Ectodermal cell (in vitro differentiated cells): ENCODE measurements around the gene CABLES2.

ENCODE experiments used
- H3K27ac ChIP-seq: 2 replicates; pipeline ENCODE4 v1.7.0; 2013; ENCODE audit warnings: mild to moderate bottlenecking, low read depth, low read length; ENCODE audit not compliant: insufficient read depth, poor library complexity, severe bottlenecking
- H3K27me3 ChIP-seq: 2 replicates; pipeline ENCODE4 v1.7.0; 2013; ENCODE audit warnings: mild to moderate bottlenecking, low read length; ENCODE audit not compliant: insufficient read depth, control insufficient read depth, poor library complexity, severe bottlenecking
- H3K36me3 ChIP-seq: one replicate; pipeline ENCODE4 v1.7.0; 2013; ENCODE audit warnings: low read length; ENCODE audit not compliant: control insufficient read depth, insufficient read depth
- H3K4me1 ChIP-seq: one replicate; pipeline ENCODE4 v1.7.0; 2013; ENCODE audit warnings: low read length; ENCODE audit not compliant: control insufficient read depth, insufficient read depth
- H3K4me3 ChIP-seq: 2 replicates; pipeline ENCODE4 v1.7.0; 2013; ENCODE audit warnings: low read depth, low read length, control low read depth; ENCODE audit not compliant: insufficient read depth
- H3K9me3 ChIP-seq: 2 replicates; pipeline ENCODE4 v1.7.0; 2013; ENCODE audit warnings: mild to moderate bottlenecking, low read length, moderate library complexity; ENCODE audit not compliant: control insufficient read depth
- WGBS, 2 experiments: methylation state at CpG; one replicate each; pipeline ENCODE4 v1.1.7; 2013; ENCODE audit warnings: missing lambda C conversion rate in 2 of 2; 5-methylcytosine and 5-hydroxymethylcytosine counted together

Gene CABLES2

GRCh38 chr20:62425281-62426058 lies 18.4 kb upstream of the CABLES2 start:
- no peak overlapping the region for H3K4me3 ChIP-seq
- no peaks in the 10 kb centered on the region for H3K27me3 ChIP-seq
- no peaks in the 10 kb centered on the region for H3K36me3 ChIP-seq
- no peak overlapping the region for H3K27ac ChIP-seq
- no peaks in the 10 kb centered on the region for H3K9me3 ChIP-seq
- WGBS, 2 experiments: 94% methylated on average over 21 of the region's 21 CpGs
- peaks cover 10% of the 10 kb centered on the region for H3K4me1 ChIP-seq

GRCh38 chr20:62424249-62425107 lies 17.4 kb upstream of the CABLES2 start:
- no peak overlapping the region for H3K27ac ChIP-seq

GRCh38 chr20:62423326-62423706 lies 16.2 kb upstream of the CABLES2 start:
- WGBS, 2 experiments: 74 to 79% methylated on average over 10 of the region's 10 CpGs
- Histone ChIP-seq H3K9me3 (no peaks in the 10 kb centered on the region), H3K4me3 (no peak overlapping the region), H3K27ac (no peak overlapping the region), H3K27me3 (no peaks in the 10 kb centered on the region), H3K4me1 (peaks cover 6% of the 10 kb centered on the region), H3K36me3 (no peaks in the 10 kb centered on the region)

More at GRCh38 chr20:62424249-62425107, 17.4 kb upstream of the CABLES2 start:
- Histone ChIP-seq H3K27me3 (no peaks in the 10 kb centered on the region), H3K4me1 (peaks cover 10% of the 10 kb centered on the region), H3K4me3 (no peak overlapping the region), H3K9me3 (no peaks in the 10 kb centered on the region), H3K36me3 (no peaks in the 10 kb centered on the region)
- WGBS, 2 experiments: 83 to 86% methylated on average over 23 of the region's 23 CpGs

- Histone ChIP-seq H3K4me3 (no peak overlapping the region), H3K27me3 (no peaks in the 10 kb centered on the region), H3K36me3 (no peaks in the 10 kb centered on the region), H3K27ac (no peak overlapping the region), H3K9me3 (no peaks in the 10 kb centered on the region), H3K4me1 (peaks cover 6% of the 10 kb centered on the region)
- 94% methylated on average over 20 of the region's 20 CpGs for WGBS, 2 experiments
Measured at GRCh38 chr20:62422636-62423325, 15.7 kb upstream of the CABLES2 start.

- Histone ChIP-seq H3K27me3 (no peaks in the 10 kb centered on the region), H3K36me3 (no peaks in the 10 kb centered on the region), H3K4me1 (peaks cover under 1% of the 10 kb centered on the region), H3K27ac (no peak overlapping the region), H3K9me3 (no peaks in the 10 kb centered on the region), H3K4me3 (no peak overlapping the region)
- WGBS, 2 experiments: 93 to 95% methylated on average over 6 of the region's 6 CpGs
Measured at GRCh38 chr20:62421716-62421990, 14.6 kb upstream of the CABLES2 start.

- Histone ChIP-seq H3K4me3 (no peak overlapping the region), H3K27me3 (no peaks in the 10 kb centered on the region)
- 88 to 91% methylated on average over 24 of the region's 24 CpGs for WGBS, 2 experiments
Measured at GRCh38 chr20:62420846-62421715, 14.0 kb upstream of the CABLES2 start.

GRCh38 chr20:62419759-62420158 lies 12.7 kb upstream of the CABLES2 start:
- Histone ChIP-seq H3K27ac (no peak overlapping the region), H3K4me1 (no peaks in the 10 kb centered on the region), H3K4me3 (no peak overlapping the region), H3K27me3 (no peaks in the 10 kb centered on the region), H3K36me3 (no peaks in the 10 kb centered on the region), H3K9me3 (no peaks in the 10 kb centered on the region)
- WGBS, 2 experiments: 94% methylated on average over 9 of the region's 9 CpGs

More at GRCh38 chr20:62420846-62421715, 14.0 kb upstream of the CABLES2 start:
- H3K27ac ChIP-seq: no peak overlapping the region
- no peaks in the 10 kb centered on the region for H3K4me1 ChIP-seq
- H3K36me3 ChIP-seq: no peaks in the 10 kb centered on the region
- no peaks in the 10 kb centered on the region for H3K9me3 ChIP-seq

- Histone ChIP-seq H3K27me3 (no peaks in the 10 kb centered on the region), H3K36me3 (no peaks in the 10 kb centered on the region), H3K27ac (no peak overlapping the region), H3K9me3 (no peaks in the 10 kb centered on the region), H3K4me3 (no peak overlapping the region), H3K4me1 (no peaks in the 10 kb centered on the region)
- WGBS, 2 experiments: 91% methylated on average over 19 of the region's 19 CpGs
Measured at GRCh38 chr20:62418709-62419487, 11.8 kb upstream of the CABLES2 start.

GRCh38 chr20:62417981-62418708 lies 11.1 kb upstream of the CABLES2 start:
- H3K27me3 ChIP-seq: no peaks in the 10 kb centered on the region
- H3K9me3 ChIP-seq: no peaks in the 10 kb centered on the region
- H3K36me3 ChIP-seq: no peaks in the 10 kb centered on the region
- WGBS, 2 experiments: 93 to 94% methylated on average over 25 of the region's 25 CpGs
- H3K27ac ChIP-seq: no peak overlapping the region
- no peak overlapping the region for H3K4me3 ChIP-seq
- H3K4me1 ChIP-seq: no peaks in the 10 kb centered on the region
